Activated T-helper 17 cell treated with anti-CD3 and anti-CD28 coated beads, Interleukin-2, amount 50 U/mL, for 72 hours (primary cell): Measurements from ENCODE around the gene SLC12A9. TPM values are rescaled to one million over a fixed set of nuclear protein-coding genes. Genes with fewer than 3 reads are reported as not detected.
A peak's percentile ranks its signal among the peaks of the same experiment; 100 is the strongest.
"Not testable (repeated sequence)": the region's sequence is repeated elsewhere in the genome, so short reads cannot be mapped to it uniquely, and the experiment has no call there.

Experiments
- ATAC-seq: fragments of 150-1000 bp; cut with Tn5 transposase; replicated peaks from 2 replicates; pipeline ENCODE4 v1.10.0; 2021; ENCODE audit warnings: mild to moderate bottlenecking, moderate library complexity
- H3K27ac Mint-ChIP-seq: one replicate; pipeline ENCODE4 v1.8.0; 2022; ENCODE audit warnings: mixed read lengths
- H3K27me3 Mint-ChIP-seq: one replicate; pipeline ENCODE4 v1.8.0; 2022; ENCODE audit warnings: mixed read lengths
- H3K36me3 Mint-ChIP-seq: one replicate; pipeline ENCODE4 v1.8.0; 2022; ENCODE audit warnings: low read depth, mild to moderate bottlenecking, mixed read lengths
- H3K4me1 Mint-ChIP-seq: one replicate; pipeline ENCODE4 v1.8.0; 2022; ENCODE audit warnings: mixed read lengths
- H3K4me3 Mint-ChIP-seq: one replicate; pipeline ENCODE4 v1.8.0; 2022; ENCODE audit warnings: mild to moderate bottlenecking, mixed read lengths
- H3K9me3 Mint-ChIP-seq: one replicate; pipeline ENCODE4 v1.8.0; 2022; ENCODE audit warnings: mixed read lengths
- total RNA-seq, 2 donors: library from RNA; stranded (reverse); gene quantifications; one replicate each; pipeline ENCODE4 v1.2.3, GENCODE V29; 2022

SLC12A9 gene
- total RNA-seq, 2 donors from 2014 or later: 15.7 to 30.1 TPM

DNA sequence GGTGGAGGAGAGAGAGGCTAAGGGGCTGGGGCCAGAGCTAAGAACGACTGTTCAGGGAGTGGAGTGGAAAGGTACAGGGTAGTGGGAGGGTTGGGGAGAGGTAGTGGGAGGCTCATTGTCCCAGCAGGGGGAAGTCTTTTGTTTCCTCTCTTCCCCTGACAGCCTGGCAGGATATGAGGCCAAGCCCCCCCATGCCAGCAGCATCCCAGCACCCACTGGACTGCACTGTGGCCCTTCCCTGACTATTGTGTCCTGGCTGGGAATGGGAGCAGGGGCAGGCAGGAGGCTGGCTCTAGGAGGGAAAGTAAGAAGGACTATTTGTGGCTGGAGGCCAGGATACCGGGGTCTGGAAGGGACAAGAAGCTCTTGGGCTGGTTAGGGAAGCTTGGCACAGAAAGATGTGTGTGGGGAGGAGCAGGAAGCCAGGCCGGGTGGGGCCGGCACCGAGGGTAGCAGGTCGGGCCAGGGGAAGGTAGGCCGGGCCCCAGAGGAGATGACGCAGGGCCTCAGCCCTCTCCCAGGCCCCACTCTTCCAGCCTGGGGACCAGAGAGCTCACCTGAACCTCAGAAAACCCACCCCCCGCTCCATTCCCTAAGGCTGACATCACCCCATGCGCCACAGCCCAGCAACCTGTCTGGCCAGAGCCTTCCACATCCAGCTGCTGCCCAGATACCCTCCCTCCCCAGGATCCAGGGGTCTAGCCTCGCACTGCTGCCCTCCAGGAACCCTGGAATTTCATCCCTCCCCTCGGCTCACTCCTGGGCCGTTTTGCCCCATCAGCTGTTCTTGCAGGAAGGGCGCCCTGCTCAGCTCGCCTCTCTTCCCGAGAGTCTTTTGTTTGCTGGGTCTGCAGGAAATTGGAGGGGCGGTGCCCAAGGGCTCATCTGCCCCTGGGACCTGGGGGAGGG, 16.4 kb upstream of the SLC12A9 start:
- peak overlapping the region; percentile 6 for H3K27ac Mint-ChIP-seq
- no peak for ATAC-seq
- no peaks in the 10 kb centered on the region for H3K9me3 Mint-ChIP-seq
- no peaks in the 10 kb centered on the region for H3K36me3 Mint-ChIP-seq
- H3K27me3 Mint-ChIP-seq: no peaks in the 10 kb centered on the region
- H3K4me3 Mint-ChIP-seq: peak overlapping the region; percentile 76
- H3K4me1 Mint-ChIP-seq: peaks cover 4% of the 10 kb centered on the region

DNA sequence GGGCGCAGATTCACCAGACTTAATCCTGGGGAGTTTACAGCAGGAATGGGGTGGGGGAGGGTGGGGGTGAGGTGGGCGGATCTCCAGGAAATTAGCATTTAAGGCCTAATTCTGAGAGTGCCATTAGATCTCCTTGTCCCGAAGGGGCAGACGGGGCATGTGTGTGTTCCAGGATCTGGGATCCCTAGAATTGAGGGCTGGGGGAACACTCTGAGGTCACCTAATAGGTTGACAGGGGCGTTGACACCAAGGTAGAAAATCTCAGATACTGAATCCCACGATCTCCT, 15.8 kb upstream of the SLC12A9 start:
- no peak for ATAC-seq
- H3K36me3 Mint-ChIP-seq: no peaks in the 10 kb centered on the region
- peak overlapping the region; percentile 76 for H3K4me3 Mint-ChIP-seq
- H3K27ac Mint-ChIP-seq: peak overlapping the region; percentile 73
- no peaks in the 10 kb centered on the region for H3K27me3 Mint-ChIP-seq
- H3K9me3 Mint-ChIP-seq: no peaks in the 10 kb centered on the region
- peaks cover 4% of the 10 kb centered on the region for H3K4me1 Mint-ChIP-seq

DNA sequence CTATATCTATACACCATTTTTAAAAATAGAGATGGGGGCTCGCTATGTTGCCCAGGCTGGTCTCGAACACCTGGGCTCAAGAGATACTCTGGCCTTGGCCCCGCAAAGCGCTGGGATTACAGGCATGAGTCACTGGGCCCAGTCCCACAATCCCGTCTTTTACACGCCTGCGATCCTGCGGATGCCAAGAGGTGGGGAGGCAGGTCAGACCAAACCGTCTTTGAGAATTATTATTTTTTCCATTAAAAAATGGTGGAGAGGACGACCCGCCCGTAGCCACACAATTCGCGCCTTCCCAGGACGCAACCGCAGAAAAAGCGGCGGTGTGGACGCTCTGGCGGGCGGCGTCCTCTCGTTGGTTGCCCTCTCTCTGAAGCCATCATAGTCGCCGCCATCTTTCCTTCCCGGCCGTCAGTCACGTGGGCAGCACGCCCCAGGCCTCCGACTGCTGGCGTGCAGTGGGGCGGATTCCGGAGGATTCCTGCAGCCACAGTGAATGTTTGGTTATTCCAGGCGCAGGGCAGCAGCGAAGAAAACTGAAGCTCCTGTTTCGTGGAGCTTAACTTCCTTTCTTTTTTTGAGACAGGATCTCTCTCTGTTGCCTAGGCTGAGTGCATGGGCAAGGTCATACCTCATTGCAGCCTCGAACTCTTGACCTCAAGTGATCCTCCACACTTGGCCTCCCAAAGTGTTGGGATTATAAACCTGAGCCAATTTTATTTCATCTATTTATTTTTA, 15.2 kb upstream of the SLC12A9 start:
- no peaks in the 10 kb centered on the region for H3K36me3 Mint-ChIP-seq
- H3K27me3 Mint-ChIP-seq: no peaks in the 10 kb centered on the region
- H3K4me3 Mint-ChIP-seq: peak overlapping the region; percentile 76
- H3K9me3 Mint-ChIP-seq: no peaks in the 10 kb centered on the region
- H3K4me1 Mint-ChIP-seq: peaks cover 4% of the 10 kb centered on the region
- peak; percentile 90 for ATAC-seq
- H3K27ac Mint-ChIP-seq: peak overlapping the region; percentile 73

DNA sequence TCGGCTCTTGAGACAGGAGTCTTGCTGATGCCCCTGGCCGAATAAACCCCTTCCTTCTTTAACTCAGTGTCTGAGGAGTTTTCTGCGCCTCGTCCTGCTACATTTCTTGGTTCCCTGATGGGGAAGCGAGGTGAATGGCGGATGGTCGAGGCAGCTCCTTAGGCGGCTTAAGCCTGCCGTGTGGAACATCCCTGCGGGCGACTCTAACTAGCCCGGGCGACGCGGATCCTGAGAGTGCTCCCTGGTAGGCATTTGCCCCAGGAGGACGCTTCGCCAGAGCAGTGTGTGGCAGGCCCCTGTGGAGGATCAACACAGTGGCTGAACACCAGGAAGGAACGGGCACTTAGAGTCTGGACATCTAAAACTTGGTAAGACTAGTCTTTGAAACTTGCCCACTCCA, 13.2 kb upstream of the SLC12A9 start:
- no peak for ATAC-seq
- H3K9me3 Mint-ChIP-seq: no peaks in the 10 kb centered on the region
- no peaks in the 10 kb centered on the region for H3K36me3 Mint-ChIP-seq
- no peaks in the 10 kb centered on the region for H3K27me3 Mint-ChIP-seq
- H3K4me3 Mint-ChIP-seq: no peak overlapping the region
- H3K4me1 Mint-ChIP-seq: peaks cover 4% of the 10 kb centered on the region
- no peak overlapping the region for H3K27ac Mint-ChIP-seq

DNA sequence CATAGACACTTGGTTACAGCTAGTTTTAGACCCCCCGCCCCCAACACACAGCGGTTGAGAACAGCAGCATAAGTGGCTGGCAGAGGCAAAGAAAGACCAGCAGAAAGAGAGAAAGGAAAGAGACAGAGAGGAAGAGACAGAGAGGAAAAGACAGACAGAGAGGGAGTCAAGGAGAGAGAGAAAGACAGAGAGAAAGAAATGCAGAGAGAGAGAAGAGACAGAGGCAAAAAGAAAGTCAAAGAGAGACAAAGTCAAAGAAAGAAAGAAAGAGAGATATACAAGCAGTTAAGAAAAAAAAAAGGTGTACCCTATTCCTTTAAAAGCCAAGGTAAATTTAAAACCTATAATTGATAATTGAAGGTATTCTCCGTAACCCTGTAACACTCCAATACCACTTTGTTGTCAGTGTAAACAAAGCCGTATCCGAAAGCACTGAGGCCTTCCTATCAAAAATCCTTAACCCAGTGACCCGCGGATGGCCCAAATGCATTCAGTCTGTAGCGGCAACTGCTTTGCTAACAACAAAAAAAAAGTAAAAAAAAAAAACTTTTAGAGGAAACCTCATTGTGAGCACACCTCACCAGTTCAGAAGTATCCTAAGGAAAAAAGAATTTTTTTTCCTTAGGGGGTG, 11.9 kb upstream of the SLC12A9 start:
- Mint-ChIP-seq H3K27me3 (no peaks in the 10 kb centered on the region), H3K27ac (no peak overlapping the region), H3K4me1 (peaks cover 4% of the 10 kb centered on the region), H3K9me3 (no peaks in the 10 kb centered on the region), H3K4me3 (no peak overlapping the region), H3K36me3 (no peaks in the 10 kb centered on the region)
- no peak for ATAC-seq

DNA sequence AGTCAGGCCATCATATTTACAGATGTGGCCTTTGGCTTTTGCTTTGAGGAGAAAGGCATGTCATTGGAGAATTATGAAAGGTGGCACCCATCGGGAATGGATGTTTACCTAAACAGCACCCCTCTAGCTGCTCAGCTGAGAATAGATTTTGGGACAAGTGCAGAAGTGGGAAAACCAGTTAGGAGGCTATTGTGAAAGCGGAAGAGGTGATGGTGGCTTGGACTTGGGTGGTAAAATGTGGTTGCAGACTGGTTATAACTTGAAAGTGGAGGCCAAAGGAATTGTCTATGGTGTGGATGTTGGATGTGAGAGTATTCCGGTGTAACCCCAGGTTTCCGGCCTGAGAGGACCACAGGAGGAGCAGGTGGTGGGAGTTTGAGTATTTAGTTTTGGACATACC, 5.2 kb upstream of the SLC12A9 start:
- no peak overlapping the region for H3K27ac Mint-ChIP-seq
- H3K9me3 Mint-ChIP-seq: no peaks in the 10 kb centered on the region
- no peaks in the 10 kb centered on the region for H3K27me3 Mint-ChIP-seq
- no peaks in the 10 kb centered on the region for H3K4me1 Mint-ChIP-seq
- ATAC-seq: no peak
- H3K36me3 Mint-ChIP-seq: no peaks in the 10 kb centered on the region
- H3K4me3 Mint-ChIP-seq: no peak overlapping the region

DNA sequence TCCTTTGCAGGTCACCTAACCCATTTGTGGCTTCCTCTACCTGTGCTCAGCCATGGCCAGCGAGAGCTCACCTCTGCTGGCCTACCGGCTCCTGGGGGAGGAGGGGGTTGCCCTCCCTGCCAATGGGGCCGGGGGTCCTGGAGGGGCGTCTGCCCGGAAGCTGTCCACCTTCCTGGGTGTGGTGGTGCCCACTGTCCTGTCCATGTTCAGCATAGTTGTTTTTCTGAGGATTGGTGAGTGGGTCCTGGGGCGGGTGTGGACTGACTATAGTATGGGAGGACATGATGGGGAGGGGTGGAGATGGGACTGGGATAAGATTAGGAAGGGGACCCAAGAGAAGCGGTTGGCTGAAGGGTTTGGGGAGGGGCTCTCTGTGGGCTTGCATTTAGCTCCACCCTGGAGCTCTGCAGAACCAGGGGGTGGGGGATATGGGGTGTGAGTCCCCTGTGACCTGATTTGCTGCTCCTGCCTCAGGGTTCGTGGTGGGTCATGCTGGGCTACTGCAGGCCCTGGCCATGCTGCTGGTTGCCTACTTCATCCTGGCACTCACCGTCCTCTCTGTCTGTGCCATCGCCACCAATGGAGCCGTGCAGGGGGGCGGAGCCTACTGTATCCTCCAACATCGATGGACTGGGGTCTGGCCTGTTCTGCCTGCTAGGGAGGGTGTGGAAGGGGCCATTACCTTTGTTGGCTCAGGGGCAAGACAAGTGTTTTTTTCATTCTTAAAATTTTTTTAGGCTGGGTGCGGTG, 1.8 kb downstream of the SLC12A9 start:
- ATAC-seq: no peak
- Mint-ChIP-seq H3K27me3 (no peaks in the 10 kb centered on the region), H3K4me3 (peak overlapping the region; percentile 93), H3K36me3 (peaks cover 22% of the 10 kb centered on the region), H3K27ac (no peak overlapping the region), H3K4me1 (peaks cover 4% of the 10 kb centered on the region), H3K9me3 (no peaks in the 10 kb centered on the region)

DNA sequence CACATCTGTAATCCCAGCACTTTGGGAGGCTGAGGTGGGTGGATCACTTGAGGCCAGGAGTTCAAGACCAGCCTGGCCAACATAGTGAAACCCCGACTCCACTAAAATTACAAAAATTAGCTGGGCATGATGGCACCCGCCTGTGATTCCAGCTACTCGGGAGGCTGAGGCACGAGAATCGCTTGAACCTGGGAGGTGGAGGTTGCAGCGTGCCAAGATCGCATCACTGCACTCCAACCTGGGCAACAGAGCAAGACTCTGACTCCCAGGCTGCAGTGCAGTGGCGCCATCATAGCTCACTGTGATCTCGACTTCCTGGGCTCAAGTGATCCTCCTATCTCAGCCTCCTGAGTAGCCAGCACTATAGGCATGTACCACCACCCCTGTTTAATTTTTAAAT, 2.4 kb downstream of the SLC12A9 start:
- H3K4me1 Mint-ChIP-seq, H3K27ac Mint-ChIP-seq, ATAC-seq, H3K4me3 Mint-ChIP-seq, H3K9me3 Mint-ChIP-seq, H3K27me3 Mint-ChIP-seq: not testable (repeated sequence)
- H3K36me3 Mint-ChIP-seq: peaks cover 28% of the 10 kb centered on the region

DNA sequence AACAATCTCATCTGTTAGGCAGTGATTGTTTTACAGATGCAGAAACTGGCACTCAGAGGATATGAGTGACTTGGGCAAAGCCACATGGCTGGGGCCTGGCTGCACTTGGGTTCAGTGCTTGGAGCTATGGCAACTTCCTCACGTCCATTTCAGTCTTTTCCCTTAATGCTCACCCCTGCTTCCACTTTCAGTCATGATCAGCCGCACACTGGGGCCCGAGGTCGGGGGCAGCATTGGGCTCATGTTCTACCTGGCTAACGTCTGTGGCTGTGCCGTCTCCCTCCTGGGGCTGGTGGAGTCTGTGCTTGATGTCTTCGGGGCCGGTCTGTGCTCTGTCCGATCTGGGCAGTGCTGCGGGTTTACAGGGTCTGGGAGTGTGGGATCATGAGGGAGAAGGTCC, 3.0 kb downstream of the SLC12A9 start:
- Mint-ChIP-seq H3K36me3 (peaks cover 34% of the 10 kb centered on the region), H3K4me3 (no peak overlapping the region), H3K27ac (no peak overlapping the region), H3K9me3 (no peaks in the 10 kb centered on the region), H3K27me3 (no peaks in the 10 kb centered on the region), H3K4me1 (peaks cover 4% of the 10 kb centered on the region)
- ATAC-seq: no peak

DNA sequence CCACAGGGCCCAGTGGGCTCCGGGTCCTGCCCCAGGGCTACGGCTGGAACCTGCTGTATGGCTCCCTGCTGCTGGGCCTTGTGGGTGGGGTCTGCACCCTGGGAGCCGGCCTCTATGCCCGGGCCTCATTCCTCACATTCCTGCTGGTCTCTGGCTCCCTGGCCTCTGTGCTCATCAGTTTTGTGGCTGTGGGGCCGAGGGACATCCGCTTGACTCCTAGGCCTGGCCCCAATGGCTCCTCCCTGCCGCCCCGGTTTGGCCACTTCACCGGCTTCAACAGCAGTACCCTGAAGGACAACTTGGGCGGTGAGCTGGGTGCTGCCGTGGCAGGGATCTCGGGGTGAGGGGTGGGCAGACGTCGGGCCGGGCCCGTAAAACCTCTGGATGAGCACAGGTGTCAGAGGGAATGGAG, 4.4 kb downstream of the SLC12A9 start:
- H3K27ac Mint-ChIP-seq: no peak overlapping the region
- H3K27me3 Mint-ChIP-seq: no peaks in the 10 kb centered on the region
- peaks cover 44% of the 10 kb centered on the region for H3K36me3 Mint-ChIP-seq
- no peak overlapping the region for H3K4me3 Mint-ChIP-seq
- peaks cover 4% of the 10 kb centered on the region for H3K4me1 Mint-ChIP-seq
- no peak for ATAC-seq
- H3K9me3 Mint-ChIP-seq: no peaks in the 10 kb centered on the region

DNA sequence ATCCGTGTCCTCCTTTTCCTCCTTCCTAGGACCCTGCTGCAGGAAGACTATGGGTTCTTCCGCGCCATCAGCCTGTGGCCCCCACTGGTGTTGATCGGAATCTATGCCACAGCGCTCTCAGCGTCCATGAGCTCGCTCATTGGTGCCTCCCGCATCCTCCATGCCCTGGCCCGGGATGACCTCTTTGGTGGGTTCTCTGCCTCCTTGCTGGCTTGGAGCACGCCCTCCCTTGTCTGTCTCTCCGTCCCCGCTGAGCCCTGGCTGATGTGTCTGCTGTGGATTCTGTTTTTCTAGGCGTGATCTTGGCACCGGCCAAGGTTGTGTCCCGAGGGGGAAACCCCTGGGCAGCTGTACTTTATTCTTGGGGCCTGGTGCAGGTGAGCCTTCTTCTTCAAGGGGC, 7.3 kb downstream of the SLC12A9 start:
- H3K27ac Mint-ChIP-seq: no peak overlapping the region
- H3K4me1 Mint-ChIP-seq: peaks cover 4% of the 10 kb centered on the region
- peaks cover 72% of the 10 kb centered on the region for H3K36me3 Mint-ChIP-seq
- H3K4me3 Mint-ChIP-seq: no peak overlapping the region
- H3K27me3 Mint-ChIP-seq: no peaks in the 10 kb centered on the region
- H3K9me3 Mint-ChIP-seq: no peaks in the 10 kb centered on the region
- no peak for ATAC-seq

DNA sequence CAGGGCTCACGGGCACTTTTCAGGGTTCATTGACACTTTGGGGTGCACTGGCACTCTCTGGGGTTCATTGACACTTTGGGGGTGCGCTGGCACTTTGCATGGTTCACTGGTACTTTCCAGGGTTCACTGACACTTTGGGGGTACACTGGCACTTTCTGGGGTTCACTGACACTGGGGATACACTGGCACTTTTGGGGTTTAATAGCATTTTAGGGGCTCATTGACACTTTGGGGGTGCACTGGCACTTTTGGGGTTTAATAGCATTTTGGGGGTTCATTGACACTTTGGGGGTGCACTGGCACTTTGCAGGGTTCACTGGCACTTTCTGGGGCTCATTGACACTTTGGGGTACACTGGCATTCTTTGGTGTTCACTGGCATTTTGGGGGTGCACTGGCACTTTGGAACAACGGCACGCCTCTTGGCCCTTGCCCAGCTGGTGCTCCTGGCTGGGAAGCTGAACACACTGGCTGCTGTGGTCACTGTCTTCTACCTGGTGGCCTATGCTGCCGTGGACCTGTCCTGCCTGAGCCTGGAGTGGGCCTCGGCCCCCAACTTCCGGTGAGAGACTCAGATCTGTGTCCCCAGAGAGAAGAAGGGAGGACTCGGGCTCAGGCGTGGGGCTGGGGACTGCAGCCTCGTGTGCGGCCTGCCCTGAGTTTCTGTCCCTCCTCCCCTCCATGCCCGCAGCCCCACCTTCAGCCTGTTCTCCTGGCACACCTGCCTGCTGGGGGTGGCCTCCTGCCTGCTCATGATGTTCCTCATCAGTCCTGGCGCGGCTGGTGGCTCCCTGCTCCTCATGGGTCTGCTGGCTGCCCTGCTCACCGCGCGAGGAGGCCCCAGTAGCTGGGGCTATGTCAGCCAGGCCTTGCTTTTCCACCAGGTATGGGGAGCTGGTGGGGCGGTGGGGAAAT, 8.4 kb downstream of the SLC12A9 start:
- no peak overlapping the region for H3K4me3 Mint-ChIP-seq
- peaks cover under 1% of the 10 kb centered on the region for H3K4me1 Mint-ChIP-seq
- peaks cover 65% of the 10 kb centered on the region for H3K36me3 Mint-ChIP-seq
- no peaks in the 10 kb centered on the region for H3K27me3 Mint-ChIP-seq
- H3K9me3 Mint-ChIP-seq: no peaks in the 10 kb centered on the region
- ATAC-seq: no peak
- H3K27ac Mint-ChIP-seq: no peak overlapping the region

DNA sequence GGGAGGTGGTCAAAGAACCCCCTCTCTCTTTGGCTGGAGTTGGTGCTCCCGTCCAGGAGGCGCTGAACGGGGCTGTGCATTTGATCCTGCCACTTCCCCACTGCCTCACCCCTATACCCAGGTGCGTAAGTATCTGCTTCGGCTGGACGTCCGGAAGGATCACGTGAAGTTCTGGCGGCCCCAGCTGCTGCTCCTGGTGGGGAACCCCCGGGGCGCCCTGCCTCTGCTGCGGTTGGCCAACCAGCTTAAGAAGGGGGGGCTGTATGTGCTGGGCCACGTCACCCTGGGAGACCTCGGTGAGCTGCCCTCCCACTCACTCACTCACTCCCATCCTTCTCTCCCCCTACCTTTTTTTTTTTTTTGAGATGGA, 9.1 kb downstream of the SLC12A9 start:
- Mint-ChIP-seq H3K4me1 (no peaks in the 10 kb centered on the region), H3K9me3 (no peaks in the 10 kb centered on the region), H3K27me3 (no peaks in the 10 kb centered on the region), H3K27ac (no peak overlapping the region), H3K36me3 (peaks cover 64% of the 10 kb centered on the region), H3K4me3 (no peak overlapping the region)
- ATAC-seq: no peak
